GM12891 (cell line): ENCODE measurements around the gene PGS1.

ENCODE experiments used
- DNase-seq: peaks from one replicate; pipeline ENCODE4 v3.0.0; 2011; ENCODE audit warnings: low spot score; ENCODE audit not compliant: insufficient read length
- FAIRE-seq: peaks from 2 replicates; lab custom pipeline; 2011; peaks lifted over from hg19 to GRCh38; lab: Jason Lieb, UNC
- PAX5 ChIP-seq: IDR thresholded peaks from 2 replicates; pipeline ENCODE4 v1.6.1; 2011; ENCODE audit warnings: low read length, moderate library complexity, mild to moderate bottlenecking; ENCODE audit not compliant: insufficient read depth, severe bottlenecking
- POLR2A ChIP-seq: IDR thresholded peaks from 2 replicates; pipeline ENCODE4 v1.6.1; 2011; ENCODE audit warnings: low read depth, low read length, control low read depth
- POLR2AphosphoS5 ChIP-seq: IDR thresholded peaks from 2 replicates; pipeline ENCODE4 v1.6.1; 2011; ENCODE audit warnings: low read depth, low read length, control low read depth
- POU2F2 ChIP-seq: IDR thresholded peaks from 2 replicates; pipeline ENCODE4 v1.6.1; 2011; ENCODE audit warnings: low read depth, mild to moderate bottlenecking, control low read depth, low read length, moderate library complexity
- SPI1 ChIP-seq: IDR thresholded peaks from 2 replicates; pipeline ENCODE4 v1.6.1; 2011; ENCODE audit warnings: low read depth, low read length, control low read depth
- TAF1 ChIP-seq: IDR thresholded peaks from 2 replicates; pipeline ENCODE4 v1.6.1; 2011; ENCODE audit warnings: low read depth, low read length, control low read depth

PGS1 gene

DNA sequence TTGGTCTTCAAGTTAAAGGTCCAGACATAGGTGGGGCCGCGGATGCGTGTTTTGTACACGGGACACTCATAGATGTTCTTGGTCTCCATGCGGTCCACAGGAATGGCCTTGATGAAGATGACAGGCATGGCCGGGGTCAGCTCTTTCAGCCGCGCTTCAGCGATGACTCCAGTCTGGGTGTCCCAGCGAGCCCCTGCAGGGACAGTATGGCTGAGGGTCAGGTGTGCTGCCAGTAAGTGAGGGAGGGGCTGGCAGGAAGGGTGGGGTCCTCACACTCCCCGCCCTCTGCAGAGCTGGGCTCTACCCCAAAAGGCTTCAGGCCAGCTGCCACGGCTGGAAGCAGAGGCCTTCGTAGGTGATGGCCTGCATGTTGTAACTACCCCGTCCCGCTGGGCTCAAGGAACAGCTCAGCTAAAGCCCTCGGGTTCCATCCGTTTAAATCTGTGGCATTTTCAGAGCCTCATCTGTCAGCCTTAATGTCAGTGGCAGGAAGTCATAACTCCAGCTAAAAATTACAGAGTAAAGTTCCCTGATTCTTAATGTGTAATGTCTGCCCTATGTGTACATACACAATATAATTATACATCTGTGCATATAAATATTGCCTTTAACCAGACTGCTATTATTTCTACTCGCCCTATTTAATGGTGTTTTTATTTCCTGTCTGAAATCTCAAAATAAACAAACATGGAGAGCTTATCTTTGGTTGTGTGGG lies 45.7 kb downstream of the PGS1 start:
- FAIRE-seq (no peak), DNase-seq (no peak)
- no peak for TF ChIP-seq POU2F2
- TF ChIP-seq POLR2AphosphoS5, result no peak
- TF ChIP-seq POLR2A, result no peak
- TF ChIP-seq SPI1, result no peak
- TF ChIP-seq TAF1, result no peak
- no peak for TF ChIP-seq PAX5

DNA sequence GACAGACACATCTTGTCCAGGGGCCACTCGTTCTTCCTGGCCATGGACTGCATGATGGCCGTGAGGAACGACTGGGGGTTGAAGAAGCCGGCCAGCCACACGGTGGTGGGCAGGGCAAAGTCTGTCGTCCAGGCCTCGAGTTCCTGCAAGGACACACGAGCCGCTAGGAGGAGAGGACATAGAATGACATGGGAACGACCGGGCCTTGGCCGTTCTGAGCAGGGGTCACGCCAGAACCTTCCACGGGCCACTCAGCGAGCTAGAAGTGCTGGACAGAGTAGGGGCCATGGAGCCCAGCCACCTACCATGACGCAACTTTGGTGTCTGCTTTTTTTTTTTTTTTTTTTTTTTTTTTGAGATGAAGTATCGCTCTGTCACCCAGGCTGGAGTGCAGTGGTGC lies 47.0 kb downstream of the PGS1 start:
- TF ChIP-seq PAX5 (no peak), POU2F2 (no peak), POLR2A (no peak), SPI1 (no peak), TAF1 (no peak), POLR2AphosphoS5 (no peak)
- FAIRE-seq (no peak), DNase-seq (no peak)

DNA sequence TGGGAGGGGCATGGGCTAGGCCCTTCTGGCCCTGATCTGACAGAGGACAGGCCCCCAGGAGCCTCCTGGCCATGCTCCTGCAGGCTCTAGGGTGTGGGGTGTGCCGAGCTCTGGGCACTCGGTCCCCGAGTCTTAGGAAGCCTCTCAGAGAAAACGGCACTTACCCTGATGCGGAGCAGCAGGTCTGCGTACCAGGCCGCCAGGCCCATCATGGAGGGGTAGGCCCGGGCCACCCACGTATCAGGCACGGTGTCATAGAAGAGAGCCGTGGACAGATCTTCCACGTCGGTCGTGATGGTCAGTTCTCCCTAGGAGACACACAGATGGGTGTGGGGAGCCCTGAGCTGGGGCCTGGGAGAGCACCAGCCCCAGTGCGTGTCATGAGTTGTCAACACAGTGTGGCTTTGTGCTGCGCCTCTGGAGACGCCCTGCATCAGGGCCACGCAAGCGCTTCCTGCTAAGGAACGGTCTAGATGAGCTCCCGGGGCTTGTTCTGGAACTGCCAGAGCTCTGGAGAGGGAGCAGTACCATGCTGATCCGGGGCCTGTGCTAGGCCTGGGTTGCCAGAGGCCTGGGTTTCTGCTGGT lies 47.9 kb downstream of the PGS1 start:
- FAIRE-seq, result no peak
- no peak for TF ChIP-seq POLR2AphosphoS5
- no peak for TF ChIP-seq TAF1
- TF ChIP-seq SPI1, result no peak
- no peak for TF ChIP-seq POU2F2
- no peak for TF ChIP-seq POLR2A
- no peak for TF ChIP-seq PAX5
- DNase-seq, result no peak

DNA sequence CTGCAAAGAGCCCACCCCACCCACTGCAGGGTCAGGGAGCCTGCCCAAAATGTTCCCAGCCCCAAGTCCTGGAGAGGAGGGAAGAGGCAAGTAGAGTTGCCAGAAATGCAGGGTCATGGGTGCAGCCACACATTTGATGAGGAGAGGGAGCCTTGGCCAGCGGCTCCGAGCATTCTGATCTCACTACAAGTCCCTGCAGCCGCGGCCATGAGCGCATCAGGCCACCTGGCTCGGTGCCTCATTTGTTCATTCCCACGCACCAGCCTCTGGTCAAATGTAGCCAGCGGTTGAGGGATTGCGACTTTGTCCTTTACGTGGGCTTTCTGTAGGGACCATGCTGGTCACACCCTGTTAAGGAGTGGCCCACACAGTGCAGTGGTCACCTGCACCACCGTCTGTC lies 48.7 kb downstream of the PGS1 start:
- DNase-seq (no peak), FAIRE-seq (no peak)
- TF ChIP-seq SPI1 (no peak), POLR2AphosphoS5 (no peak), PAX5 (no peak), POLR2A (no peak), POU2F2 (no peak), TAF1 (no peak)

DNA sequence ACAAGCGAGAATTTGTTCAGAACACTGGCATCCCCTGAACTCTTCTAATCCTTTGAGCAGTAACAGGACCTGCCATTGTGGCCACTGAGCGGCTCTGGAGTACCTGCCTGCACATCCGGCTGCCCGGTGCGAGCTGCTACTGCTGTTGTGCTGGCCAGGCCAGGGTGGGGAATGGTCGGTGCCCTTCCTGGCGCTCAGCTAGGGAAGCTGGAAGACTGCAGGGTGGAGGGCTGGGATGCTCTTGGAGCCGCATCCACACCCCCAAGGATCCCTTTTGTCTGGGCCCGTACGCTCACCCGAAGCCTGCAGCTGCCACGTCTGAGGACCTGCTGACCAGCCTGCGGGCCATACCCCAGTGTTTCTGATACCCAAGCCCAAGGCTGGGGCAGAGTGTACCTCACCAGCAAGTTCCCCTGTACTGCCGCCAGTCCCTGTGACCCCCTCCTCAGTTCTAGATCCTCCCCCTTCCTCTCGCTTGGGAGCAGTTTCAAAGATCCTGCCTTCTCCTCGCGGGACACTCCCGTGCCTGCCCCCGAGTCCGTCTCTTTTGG lies 49.7 kb downstream of the PGS1 start:
- DNase-seq, result no peak
- FAIRE-seq, result no peak
- no peak for TF ChIP-seq PAX5
- TF ChIP-seq POU2F2, result no peak
- TF ChIP-seq TAF1, result no peak
- no peak for TF ChIP-seq POLR2A
- TF ChIP-seq POLR2AphosphoS5, result no peak
- no peak for TF ChIP-seq SPI1

DNA sequence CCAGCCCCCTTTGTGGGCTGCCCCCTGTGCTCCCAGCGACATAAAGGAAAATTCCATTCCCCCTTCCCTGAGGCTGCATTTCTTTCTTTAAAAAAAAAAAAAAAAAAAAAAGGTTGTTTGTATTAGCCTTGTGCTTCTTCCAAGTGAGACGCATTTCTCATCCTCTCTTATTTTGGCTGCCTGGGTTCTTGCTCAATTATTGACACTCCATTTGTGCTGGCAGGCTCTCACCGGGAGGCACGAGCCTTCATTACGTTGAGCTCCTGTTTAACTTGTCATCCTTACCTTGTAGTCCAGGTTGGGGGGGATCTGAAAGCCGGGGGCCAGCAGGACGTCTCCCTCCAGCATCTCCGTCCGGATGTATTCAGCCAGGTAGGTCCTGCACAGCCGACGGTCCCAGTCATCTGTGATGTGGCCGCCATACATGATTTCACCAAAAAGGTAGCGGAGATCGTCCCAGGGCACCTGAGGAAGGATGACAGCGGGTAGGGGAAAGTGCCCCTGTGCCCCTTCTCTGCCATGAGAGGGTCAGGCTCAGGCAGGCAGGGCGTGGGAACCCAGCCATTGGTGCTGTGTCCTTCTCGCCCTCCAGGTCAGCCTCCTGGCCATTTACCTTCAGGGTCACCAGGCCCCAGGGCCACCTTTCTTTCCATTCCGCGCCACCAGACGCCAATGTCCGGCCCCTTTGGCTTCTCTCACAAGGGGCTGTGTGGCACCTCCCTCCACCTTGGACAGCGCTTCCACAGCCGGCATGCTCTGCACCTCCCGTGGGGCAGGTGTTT lies 50.6 kb downstream of the PGS1 start:
- no peak for TF ChIP-seq SPI1
- TF ChIP-seq POU2F2, result no peak
- TF ChIP-seq PAX5, result no peak
- TF ChIP-seq POLR2AphosphoS5, result no peak
- no peak for TF ChIP-seq TAF1
- no peak for TF ChIP-seq POLR2A
- DNase-seq (no peak), FAIRE-seq (no peak)

DNA sequence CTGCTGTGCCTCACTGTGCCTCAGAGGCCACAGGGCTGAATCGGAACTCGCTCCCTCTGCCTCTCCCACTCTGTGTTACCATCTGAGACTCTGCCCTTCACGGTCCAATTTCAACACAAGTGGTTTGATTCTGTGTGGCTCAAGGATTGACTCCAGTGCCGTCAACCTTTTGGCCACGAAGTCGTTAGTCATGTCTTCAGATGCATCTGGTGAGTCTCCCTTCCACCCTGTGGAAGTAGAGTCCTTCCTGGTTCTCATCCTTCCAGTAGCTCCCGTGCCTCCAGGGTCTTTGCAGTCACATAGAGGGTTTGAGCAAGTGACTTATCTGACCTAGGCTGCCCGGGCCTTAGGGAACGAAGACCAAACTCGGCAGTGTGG lies 51.2 kb downstream of the PGS1 start:
- DNase-seq, result no peak
- no peak for FAIRE-seq
- TF ChIP-seq POLR2A, result no peak
- TF ChIP-seq TAF1, result no peak
- TF ChIP-seq PAX5, result no peak
- no peak for TF ChIP-seq POLR2AphosphoS5

DNA sequence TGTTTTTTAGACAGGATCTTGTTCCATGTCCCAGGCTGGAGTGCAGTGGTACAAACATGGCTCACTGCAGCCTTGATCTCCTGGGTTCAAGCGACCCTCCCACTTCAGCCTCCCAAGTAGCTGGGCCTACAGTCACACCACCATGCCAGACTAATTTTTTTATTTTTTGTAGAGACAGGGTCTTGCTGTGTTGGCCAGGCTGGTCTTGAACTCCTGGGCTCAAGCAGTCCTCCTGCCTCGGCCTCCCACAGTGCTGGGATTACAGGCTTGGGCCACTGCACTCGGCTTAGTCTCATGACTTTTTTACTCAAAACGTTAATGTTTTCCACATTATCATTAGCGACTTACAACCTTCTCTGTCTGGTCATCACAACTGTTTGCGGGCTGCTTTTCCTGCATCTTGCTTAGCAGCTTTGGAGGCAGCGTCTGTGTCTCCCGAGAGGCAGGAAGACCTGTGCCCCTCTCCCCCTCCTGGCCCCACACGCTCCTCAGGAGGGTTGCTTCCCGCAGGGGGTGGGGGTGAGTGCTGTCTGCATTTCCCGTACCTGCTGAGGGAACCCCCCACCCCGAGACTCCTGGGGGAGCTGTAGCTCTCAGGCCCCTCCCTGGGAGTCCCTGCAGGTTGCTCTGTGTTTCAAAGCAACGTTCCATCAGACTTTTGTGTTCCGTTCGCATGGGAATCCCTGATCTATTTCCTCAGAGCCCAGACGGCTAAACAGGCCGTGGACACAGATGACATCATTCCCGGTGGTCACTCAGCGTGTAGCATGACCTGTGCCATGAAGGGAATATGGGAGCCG lies 52.6 kb downstream of the PGS1 start:
- TF ChIP-seq POU2F2 (no peak), POLR2AphosphoS5 (no peak), TAF1 (no peak), PAX5 (no peak)
- FAIRE-seq (no peak), DNase-seq (no peak)

DNA sequence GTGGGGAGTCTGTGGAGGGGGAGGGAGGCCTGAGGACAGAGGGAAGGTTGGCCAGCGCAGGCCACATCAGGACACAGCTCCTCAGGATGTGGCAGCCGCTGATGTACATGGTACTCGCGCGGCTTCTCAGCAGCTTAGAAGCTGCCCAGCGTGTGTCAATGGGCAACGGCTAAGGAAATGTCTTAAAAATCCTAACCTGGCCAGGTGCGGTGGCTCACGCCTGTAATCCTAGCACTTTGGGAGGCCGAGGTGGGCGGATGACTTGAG lies 53.2 kb downstream of the PGS1 start:
- FAIRE-seq, result no peak
- no peak for DNase-seq
- TF ChIP-seq SPI1 (no peak), POLR2AphosphoS5 (no peak), POU2F2 (no peak), PAX5 (no peak), TAF1 (no peak), POLR2A (no peak)
